Measurements from ENCODE around the gene SPAG16.

SPAG16 gene

DNA sequence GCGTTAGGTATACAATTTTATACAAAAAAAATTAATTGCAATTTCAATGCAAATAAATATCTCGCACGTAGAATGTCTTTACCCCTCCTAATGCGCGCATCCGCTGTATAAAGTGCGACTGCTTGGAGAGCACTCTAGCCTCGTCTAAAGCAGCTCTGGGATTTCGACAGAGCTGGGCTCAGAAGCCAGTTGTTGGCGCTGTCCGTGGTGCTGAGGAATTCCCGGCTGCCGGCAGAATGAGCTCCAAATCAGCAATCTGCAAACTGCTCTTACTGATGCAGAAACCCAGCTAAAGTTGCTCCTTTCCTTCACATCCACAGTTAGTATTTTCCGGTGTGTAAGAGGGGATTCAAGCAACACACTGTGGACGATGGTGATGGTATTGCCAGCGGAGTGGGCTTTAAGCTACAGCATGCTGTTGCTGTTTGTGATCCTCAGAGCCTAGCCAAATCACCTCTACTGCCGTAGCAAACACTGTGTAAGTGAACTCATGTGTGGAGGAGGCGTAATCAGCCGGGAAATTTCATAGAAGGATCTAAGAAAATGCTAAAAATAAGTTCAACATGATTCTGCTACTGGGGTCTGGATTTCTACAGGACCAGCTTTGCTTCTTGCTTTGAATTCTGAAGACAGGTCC is 1126.8 kb downstream of the SPAG16 start, which contains the start of gene VWC2L:
VWC2L (plus strand) TSS at position 137 of the 637 bp plus-strand sequence. CDS start 3,140 bp downstream, outside the sequence.
- FAIRE-seq: peak; percentile 84

GRCh38 chr2:214412679-214413078 is 1128.4 kb downstream of the SPAG16 start:
- FAIRE-seq: no peak

DNA sequence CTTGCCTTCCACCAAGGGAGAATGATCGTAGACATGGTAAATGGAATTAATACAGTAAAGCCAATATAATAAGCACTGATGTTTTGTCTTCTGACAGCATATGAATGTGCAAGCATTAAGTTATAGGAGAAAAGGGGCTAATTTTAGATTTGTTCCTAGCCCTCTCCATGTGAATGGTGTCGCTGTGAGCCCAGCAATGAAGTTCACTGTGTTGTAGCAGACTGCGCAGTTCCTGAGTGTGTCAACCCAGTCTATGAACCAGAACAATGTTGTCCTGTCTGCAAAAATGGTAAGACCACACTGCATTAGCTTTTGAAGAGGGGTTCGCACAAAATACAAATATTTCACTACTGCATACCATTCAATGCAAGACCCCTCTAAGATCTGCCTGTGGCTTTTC is 1152.2 kb downstream of the SPAG16 start:
- FAIRE-seq: no peak

DNA sequence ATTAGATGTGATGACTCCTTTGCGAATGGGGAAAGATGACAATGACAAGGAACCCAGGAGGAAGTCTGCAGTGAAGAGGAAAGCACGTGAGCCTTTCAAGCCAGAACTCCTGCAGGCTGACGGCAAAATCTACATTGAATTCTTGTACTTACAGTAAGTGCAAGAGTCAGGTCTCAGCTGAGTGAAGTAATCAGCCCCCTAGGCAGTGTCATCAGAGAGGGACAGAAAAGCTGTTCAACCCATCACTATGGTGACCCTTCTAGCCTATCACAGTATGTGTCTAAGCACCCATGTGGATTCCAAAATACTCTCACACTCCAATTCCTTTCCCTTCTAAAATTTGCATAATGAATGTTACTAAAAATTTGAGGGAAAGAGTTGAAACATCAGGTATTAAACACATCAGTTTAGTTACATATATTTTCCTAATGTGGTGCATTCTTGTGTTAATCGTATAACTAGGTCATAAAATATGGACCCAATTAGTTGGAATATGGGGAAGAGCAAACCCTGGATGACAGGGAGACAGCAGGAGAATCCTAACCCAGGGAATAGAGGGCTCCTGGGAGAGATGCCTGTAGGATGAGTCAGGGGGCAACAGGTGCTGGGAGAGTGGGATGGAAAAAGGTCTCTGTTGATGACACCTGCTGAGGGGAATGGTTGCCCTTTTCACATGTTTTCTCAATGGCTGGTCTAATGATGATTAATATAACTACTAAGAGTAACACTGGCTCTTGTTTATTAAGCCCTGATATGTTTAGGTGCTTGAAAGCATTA is 1166.0 kb downstream of the SPAG16 start:
- FAIRE-seq: no peak

DNA sequence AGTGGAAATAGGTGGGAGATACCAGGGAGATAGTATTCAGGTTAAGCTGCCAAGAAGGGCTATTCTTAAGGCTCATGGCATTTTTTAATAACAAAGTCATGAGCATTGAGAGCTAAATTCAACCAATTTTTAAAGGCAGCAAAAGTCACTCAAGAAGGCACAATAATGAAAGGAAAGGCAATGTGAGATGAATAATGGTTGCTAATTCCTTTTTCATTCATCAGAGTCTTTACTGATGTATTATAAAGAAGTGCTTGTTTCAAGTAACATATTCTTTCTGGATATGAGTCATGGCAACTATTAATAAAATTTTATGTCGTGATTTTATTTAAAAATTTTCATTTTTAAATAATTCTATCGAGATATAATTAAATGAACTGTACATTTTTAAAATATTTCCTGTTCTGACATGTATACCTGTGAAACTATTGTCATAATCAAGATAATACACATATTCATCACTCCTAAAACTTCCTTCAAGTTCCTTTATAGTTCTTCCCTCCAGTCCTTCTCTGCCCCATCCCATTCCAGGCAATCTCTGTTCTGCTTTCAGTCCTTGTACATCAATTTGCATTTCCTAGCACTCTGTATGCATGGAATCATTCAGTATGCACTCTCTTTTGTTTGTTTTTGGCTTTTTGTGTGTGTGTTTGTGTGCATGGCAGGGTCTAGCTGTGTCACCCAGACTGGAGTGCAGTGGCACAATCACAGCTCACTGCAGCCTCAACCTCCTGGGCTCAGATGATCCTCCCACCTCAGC is 1167.4 kb downstream of the SPAG16 start:
- no peak for FAIRE-seq

All from endometrium (tissue), 2 donors.